DMS 273 (cell line): Measurements from ENCODE around the gene INTS6L.
"Not testable (repeated sequence)": the region's sequence is repeated elsewhere in the genome, so short reads cannot be mapped to it uniquely, and the experiment has no call there.

Experiments used
- DNase-seq: peaks from one replicate; lab custom pipeline; 2025; ENCODE audit not compliant: unreplicated experiment; lab: John Stamatoyannopoulos, UW

The INTS6L gene

DNA sequence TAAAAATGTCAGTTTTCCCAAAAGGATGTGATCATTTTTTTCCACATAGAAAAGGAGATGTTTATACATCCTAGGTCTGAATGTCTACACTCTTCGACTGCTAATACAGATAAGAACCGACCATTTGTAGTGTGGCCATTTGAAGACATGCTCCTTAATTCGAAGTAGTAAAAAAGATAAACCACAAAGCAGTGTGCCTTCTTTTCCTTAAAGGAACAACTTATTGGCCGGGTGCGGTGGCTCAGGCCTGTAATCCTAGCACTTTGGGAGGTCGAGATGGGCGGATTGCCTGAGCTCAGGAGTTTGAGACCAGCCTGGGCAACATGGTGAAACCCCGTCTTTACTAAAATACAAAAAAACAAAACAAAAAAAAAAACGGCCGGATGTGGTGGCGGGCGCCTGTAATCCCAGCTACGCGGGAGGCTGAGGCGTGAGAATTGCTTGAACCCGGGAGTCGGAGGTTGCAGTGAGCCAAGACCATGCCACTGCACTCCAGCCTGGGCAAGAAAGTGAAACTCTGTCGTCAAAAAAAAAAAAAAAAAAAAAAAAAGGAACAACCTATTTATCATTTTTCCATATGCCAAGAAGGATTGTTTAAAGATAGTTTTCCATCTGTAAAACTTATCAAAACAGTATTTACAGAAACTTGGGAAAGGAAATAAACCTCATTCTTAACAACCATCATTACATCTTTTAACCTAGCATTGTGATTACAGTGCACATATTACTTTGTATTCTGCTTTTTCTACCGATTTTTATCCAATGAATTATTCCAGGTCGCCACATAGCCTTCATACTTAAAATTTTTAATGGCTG, 2.6 kb downstream of the INTS6L start:
- no peak for DNase-seq

DNA sequence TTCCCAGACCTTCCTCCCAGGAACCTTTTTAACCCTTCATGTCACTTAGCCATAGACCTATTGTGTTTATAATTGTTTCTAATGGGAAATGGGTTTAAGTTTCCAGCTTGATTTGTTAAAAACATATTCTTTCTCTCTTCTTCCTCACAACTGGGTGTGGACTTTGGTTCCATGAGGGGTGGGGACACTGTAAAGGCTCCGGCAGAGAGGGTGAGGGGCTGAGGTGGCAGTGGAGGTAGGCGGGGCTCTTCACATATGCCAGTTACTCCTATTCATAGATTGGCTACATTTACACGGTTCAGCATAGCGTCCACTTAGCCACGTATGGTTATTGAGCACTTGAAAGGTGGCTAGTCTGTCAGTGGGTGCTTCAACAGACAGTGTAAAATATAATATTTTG, 7.8 kb downstream of the INTS6L start:
- DNase-seq: no peak

DNA sequence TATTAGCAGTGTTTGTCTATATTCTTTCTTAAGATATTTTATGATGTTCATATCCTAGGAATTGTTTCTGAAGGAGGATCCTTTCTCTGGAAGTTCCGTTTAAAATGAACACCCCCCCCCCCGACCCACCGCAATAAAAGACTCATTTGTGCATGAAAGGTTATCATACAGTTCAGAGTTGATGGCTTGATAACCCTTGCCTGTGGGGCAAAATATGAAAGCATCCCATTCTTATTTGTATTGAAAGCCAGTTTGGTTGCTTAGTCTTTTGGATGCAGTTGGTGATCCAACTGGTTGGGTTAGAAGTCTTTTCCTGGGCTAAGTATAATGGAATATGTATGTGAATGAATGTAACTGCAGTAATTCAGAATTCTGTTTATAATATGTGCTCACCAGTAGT, 8.3 kb downstream of the INTS6L start:
- DNase-seq: no peak

DNA sequence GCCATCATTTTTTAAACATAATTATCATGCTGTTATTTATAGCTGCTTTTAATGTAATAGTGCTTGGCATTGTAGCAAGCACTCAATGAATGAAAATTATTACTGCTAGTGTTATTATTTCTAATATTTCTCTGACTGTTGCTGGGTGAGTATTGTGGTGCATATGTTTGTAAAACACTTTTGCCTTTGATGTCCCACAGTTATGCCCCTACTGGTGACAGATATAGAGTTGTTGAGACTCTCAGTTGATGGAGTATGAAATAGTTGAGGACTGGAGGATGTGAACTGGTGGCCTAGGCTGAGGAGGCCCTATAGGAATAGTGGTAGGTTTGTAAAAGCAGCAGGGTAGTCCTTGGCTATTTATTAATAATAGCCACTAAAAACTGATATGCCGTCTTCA, 9.6 kb downstream of the INTS6L start:
- DNase-seq: no peak

DNA sequence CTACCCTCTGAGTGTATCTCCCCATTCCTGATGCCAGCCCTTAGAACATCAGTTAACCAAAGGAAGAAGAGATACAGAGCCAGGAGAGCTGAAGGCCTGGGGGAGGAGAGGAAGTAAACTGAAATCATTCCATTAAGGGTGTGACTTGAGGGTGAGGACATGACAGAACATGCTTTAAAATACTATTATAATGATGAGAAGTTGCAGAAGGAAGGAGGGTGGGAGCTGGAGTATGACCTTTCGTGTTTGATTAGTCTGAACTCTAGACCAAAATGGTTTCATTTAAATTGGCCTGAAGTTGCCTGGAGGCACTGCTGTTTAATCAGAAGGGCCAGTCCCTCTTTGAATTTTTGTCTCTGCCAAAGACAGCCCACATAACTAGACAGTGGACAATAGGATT, 11.4 kb downstream of the INTS6L start:
- no peak for DNase-seq

DNA sequence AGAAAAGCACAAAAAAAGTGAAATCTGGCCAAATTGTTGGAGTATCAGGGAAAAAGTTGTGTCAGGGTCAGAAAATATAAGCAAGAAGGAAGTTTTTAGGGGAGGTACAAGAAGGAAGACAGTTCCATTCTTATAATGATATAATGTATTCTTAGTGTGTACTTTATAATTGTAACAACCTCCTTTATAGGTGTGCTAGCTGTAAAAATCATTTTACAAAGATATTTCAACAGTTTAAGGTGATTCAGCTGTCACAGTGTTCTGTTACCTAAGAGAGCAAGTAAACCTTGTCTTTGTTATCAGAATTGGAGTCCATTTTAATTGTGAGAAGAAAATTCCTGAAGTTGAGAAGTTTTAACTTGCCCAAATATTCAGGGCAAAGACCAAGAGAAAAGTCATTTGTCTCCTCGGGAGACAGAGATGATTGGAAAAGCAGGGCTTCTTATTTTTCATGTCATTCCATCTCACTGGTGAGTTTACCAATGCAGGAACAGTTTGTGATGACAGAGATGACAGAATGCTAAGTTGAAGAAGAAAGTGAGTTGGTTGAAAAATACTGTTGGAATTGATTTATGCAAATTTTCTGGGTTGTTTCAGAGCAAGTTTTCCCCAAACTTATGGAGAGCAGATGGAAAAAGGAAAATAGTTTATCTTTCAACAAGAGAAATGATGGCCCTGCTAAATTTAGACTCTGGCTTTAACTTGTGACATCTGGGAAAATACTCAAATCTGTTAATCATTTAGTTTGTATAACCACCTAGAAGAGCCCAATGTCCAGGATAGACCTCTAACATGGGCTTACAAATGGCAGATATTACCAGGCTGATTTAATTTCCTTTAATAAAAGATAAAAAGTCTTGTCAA, 14.8 kb downstream of the INTS6L start:
- no peak for DNase-seq

DNA sequence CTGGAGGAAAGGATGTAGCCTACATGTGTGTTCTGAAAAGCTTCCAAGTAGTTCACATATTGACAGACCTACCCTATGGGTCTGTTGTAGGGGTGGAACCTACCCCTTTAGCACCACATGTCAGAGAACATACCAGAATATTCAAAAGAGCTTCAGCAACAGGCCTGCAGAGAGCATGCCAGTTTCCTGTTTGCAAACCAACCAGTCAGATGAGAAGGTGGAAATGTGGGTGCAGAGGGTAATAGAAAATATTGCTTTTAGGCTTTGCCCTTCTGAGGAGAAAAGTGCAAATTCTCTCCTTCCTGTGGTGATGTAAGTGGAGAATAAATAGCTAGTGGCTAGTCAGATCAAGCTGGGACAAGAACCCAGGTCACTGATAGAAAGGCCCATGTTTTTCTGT, 16.4 kb downstream of the INTS6L start:
- no peak for DNase-seq

DNA sequence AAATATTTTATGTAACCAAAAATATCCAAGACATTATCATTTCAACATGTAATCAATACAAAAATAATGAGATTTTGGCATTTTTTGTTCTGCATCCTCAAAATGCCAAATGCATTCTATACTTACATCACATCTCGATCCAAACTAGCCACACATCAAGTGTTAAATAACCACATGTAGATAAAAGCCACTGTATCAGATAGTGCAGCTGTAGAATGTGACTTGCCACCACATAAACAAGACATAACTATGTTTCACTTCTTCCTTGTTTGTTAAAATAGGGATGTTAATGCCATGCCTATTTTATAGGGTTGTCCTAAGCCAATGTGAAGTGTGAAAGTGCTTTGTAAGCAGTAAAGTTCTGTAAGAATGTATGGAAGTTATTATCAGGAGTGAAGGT, 20.9 kb downstream of the INTS6L start:
- no peak for DNase-seq

DNA sequence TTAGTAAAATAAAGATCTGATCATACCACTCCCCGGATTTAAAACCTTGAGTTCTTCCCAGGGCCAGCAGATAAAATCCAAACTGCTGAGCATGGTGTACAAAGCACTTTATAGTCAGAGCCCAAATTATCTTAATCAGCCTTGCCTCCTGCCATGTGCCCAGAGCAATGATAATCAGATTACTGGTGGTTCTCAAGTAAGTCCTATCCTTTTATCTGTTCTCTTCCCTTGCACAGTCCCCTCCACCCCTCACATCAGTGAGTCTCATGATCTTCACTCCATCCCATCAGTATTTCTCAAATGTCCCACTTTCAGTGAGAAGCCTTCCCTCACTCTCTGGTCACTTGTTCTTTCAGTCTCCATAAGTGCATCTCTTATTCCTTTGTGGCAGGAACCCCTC, 22.7 kb downstream of the INTS6L start:
- DNase-seq: no peak

DNA sequence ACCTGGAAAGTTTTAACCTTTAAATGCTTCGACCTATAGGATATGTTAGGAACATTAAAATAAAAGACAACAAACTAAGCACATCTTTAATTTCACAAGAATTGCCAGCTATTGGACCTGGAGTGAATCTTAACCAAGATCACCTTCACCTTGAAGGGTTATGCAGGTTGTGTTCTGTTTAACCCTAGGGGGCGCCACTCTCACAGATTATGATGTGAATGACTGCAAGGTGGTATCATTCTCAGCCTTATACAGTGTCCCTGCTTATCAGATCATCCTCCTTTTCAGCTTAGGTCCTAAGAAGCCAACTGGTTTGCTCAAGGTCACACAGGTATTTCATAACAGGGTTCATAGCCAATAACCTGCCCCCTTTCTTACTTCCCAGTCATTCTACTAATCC, 23.5 kb downstream of the INTS6L start:
- DNase-seq: peak; percentile 40

DNA sequence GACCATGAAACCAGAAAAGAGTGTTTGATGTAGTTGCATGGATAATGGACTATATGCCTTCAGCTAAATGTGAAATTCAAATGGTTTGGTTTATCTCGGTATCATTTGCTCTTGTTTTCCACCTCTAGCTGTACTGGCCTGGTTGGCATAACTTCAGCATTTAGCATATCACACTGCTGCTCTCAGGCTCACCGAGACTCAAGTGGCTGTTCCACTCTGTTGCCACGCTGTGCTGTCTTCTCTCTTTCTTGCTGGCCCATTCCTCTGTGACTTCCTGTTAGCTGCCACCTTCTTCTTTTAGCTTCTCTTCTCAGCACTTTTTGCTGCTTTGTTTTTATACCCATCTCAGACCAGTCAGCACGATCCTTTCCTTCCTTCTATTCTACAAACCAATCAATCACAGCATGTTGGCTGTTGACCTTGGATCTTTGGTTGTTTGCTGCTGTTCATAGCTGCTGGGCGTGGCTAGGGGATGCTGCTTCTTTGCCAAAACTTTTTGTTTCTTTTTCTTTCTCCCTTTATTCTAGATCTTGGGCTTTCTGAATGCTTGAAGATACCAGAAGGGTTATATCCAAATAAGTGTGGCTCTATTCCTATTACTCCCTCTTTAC, 24.0 kb downstream of the INTS6L start:
- no peak for DNase-seq

DNA sequence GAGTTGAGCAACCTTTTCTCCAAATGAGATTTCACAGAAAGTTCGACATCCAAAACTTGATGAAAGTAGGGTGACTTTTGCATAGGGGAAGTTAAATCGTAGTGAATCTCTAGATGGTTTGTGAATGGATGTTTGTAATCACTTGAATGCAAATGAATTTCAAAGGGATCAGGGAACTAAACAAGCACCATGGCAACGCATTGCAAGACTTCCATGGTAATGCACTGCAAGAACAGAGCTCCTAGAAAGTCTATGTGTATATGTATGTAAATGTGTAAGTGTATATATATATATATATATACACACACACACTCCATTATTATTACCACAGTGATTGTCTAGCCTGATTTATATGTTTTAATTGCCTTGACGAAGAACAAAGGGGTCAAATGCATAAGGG, 27.3 kb downstream of the INTS6L start:
- no peak for DNase-seq

DNA sequence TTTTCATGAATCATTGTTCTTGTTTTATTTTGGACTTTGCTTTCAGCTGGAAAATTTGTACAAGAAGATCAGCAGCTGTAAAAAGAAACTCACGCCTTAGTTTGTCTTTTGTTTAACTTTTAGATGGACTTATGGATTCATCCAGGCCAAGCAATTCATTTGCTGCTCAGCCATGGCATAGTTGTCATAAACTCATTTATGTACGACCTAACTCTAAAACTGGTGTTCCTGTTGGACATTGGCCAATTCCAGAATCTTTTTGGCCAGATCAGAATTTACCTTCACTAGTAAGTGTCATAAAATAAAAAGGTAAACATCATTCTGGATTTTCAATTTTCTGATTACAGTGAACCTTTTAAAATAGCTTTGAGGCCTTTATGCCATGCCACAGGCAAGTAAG, 29.1 kb downstream of the INTS6L start:
- DNase-seq: no peak

DNA sequence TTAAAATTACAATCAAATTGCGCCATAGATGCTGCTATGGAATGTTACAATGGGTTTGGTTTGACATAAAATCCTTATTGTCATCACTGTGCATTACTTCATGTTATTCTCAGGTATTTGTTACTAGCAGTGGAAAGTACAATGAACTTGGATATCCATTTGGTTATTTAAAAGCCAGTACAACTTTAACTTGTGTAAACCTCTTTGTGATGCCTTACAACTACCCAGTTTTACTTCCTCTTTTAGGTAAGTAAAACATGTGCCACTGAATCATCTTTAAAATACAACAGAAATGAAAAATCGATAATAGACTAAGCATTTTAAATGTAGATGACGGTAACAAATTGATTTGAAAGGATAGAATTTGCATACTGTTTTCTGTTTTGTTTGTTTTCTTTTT, 35.6 kb downstream of the INTS6L start:
- DNase-seq: no peak

DNA sequence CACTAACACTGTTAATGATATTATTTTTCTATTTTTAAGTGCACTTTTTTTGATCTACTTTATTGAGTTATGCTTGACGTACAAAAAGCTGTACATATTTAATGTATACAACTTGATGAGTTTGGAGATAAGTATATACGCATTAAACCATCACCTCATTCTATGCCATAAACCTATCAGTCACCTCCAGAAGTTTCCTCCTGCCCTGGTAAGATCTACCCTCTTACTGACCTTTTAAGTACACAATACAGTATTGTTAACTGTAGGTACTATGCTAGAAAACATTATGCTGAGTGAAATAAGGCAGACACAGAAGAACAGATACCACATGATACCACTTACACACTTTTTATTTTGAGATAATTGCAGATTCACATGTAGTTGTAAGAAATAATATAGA, 36.9 kb downstream of the INTS6L start:
- no peak for DNase-seq

DNA sequence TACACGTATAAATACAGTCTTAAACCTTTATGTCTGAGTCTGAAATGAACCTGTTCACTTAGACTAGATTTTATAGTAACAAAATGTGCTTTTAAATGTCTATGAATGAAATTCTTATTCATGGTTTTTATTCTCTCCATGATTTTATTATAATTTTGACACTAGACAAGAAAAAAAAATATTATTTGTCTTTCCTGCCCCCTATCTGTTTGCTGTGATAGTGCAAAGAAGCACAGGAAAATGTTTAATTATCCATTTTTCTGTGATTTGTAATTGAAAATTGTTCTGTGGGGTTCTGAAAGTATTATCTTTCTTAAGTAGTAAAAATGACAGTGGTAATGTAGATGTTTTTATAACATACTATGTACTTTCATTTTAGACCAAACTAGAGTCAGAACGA, 52.0 kb downstream of the INTS6L start:
- DNase-seq: no peak

DNA sequence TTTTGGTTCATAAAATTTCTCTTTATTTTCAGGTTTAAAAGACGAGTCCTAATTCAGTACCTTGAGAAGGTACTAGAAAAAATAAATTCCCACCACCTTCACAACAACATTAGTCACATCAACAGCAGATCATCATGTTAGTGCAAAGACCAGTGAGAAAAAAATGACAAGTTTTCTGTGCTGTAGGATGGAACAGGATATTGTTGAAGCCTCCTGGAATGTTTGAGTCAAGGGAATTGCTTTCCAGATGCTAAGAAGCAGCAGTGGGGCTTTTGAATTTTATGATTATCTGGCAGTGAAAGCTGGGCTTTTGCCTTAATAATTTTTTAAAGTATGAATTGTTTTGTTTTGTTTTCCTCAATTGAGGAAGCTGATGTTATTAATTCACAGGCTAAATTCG, 61.0 kb downstream of the INTS6L start:
- DNase-seq: no peak

DNA sequence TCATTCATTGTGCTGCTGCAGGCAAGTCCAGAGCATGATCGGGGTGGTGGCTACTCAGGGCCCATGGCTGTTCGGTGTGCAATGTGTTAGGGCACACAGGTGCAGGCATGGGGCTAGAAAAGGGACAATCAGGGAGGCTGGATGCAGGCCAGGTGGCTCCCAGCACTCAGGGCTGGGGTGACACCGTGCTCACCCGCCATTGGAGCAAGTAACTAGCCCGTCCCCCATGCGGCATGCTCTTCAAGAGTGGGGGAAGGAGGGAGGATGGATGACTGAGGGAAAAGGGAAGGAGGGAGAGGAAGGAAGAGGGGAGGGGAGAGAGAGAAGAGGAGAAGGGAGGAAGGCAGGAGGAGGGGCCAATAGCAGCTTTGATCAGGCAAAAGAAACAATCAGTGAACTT, 64.7 kb downstream of the INTS6L start:
- DNase-seq: no peak

DNA sequence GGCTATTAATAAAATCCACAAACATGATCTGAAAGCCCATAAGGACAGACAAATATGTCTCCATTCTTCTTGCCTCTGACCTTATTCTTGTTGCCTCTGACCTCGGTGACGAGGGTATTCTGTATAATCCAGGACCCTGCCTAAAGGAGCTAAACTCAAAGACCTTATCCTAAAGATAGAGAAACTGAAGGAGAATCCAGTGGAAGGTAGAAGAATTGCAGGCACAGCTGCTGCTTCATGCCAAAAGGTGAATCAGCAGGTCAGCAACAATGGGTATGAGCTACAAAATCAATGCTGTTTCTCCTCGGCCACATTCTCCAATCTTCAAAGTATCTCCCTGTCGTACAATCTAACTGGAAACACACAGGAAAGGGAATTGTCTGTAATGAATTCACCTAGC, 71.4 kb downstream of the INTS6L start:
- no peak for DNase-seq

DNA sequence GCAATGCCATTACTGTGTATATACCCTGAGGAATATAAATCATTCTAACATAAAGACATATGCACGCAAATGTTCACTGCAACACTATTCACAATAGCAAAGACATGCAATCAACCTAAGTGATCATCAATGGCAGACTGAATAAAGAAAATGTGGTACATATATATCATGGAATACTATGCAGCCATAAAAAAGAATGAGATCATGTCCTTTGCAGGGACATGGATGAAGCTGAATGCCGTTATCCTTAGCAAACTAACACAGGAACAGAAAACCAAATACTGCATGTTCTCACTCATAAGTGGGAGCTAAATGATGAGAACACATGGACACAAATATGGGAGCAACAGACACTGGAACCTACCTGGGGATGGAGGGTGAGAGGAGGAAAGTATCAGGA, 73.6 kb downstream of the INTS6L start:
- not testable (repeated sequence) for DNase-seq

DNA sequence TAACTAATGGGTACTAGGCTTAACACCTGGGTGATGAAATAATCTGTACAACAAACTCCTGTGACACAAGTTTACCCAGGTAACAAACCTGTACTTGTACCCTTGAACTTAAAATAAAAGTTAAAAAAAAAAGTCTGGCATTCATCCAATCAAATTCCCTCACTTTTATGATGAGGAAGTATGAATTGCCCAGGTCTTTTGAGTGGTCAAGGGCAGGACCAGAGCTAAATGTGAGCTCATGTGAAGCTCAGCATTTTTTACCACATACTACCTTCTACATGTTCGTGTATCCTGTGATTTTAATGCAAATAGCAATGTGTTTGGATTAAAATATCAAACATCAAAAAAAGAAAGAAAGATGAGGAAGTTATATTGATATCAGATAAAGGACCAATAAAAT, 74.0 kb downstream of the INTS6L start:
- DNase-seq: not testable (repeated sequence)

DNA sequence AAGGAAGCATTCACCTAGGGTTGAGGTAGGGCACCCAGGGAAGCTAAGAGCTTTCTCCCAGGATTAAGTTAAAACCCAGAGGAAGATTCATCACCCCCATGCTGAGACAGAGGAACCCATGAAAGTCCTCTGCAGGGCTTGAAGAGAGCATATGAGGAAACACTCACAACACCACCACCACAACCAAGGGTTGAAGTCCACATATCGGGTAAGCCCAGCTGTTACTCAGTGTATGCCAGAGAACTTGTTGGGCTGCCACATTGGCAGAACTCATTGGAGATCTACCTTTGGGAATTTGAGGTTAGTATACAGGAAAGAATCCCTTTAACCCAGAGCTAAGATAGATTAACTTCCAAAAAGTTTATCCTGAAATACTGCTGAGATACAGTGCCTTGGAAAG, 75.1 kb downstream of the INTS6L start:
- DNase-seq: no peak
